Erythroblast (primary cell): ENCODE measurements around the gene TBC1D8.

Source experiments
- GATA1 ChIP-seq: IDR thresholded peaks from 2 replicates; pipeline ENCODE4 v1.6.1; 2011; ENCODE audit warnings: low read depth, mild to moderate bottlenecking, control low read depth, low read length, moderate library complexity
- POLR2A ChIP-seq: IDR thresholded peaks from 2 replicates; pipeline ENCODE4 v1.6.1; 2011; ENCODE audit warnings: mild to moderate bottlenecking, low read length

DNA sequence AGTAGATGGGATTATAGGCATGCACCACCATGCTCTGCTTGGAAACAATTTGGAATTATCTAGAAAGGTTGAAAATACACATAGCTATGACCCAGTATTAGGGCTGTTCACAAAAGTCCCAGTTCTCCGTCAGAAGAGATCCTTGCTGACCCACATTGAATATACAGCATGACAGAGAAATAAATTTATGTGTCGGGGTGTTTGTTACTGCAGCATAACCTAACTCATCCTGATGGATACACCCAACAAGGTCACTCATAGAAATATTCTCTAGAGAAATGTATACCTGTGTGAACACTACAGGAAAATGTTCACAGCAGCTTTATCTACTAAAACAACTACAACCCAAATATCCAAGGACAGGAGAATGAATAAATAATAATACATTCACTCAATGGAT lies 9.0 kb downstream of the TBC1D8 start:
- no peak for TF ChIP-seq POLR2A
- no peak for TF ChIP-seq GATA1
